ENCODE results near the gene WWOX.

The WWOX gene

DNA sequence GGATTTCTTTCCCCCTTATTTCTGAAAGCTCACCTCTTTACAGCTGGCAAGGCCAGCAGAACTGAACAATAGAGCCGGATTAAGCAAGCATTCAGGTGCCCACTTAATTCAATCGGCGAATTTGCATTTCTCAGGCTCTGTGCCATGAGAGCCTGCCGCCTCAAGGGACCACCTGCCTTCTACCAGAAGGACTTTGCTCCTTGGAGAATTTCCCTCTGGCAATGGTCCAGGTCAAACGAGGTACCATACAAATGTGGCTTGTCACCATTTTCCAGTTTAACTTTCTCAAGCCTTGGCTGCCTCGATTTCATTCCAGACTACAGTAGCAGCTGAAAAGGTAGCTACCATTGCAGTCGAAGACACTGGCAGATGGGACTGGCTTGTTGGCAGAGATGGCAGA, 967.1 kb downstream of the WWOX start:
- DNase-seq: peak; percentile 75

DNA sequence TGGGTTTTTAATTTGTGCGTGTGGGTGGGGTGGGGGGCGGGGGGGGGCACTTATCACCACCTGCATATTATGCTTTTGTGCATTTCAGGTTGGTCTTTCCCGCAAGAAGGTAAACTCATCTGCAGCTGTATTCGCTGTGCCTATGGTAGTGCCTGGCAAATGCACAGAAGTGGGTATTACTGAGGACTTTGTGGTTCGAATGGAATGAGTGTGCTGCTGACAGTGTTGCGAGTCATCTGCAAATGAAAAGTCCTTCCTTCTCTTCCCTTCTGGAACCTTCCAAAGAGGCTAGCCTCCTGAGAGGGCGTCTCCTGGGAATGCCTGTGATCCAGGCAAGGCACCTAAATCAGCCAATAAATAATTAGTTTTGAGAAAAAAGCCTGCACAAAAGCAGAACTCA, 968.1 kb downstream of the WWOX start:
- no peak for DNase-seq

GRCh38 chr16:79069121-79069520, 969.7 kb downstream of the WWOX start:
- DNase-seq: no peak

DNA sequence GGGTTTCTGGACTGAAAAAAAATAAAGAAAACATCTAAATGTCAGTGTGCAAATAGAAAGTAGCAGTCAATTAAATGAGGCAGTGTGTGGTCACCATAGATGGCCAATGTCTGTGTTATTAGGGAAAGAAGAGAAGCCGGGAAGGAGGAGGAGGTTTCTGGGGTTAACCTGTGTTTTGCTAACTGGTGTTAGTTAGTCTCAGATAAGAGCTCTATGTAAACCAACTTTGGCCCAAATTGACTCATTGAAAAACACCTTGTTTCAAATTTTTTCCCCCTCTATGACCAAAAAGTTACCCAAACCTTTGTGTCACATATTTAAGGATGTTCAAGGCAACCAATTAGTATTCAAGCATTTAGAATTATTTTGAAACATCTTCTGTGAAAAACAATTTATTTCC, 970.2 kb downstream of the WWOX start:
- no peak for DNase-seq

GRCh38 chr16:79071424-79071823, 972.0 kb downstream of the WWOX start:
- DNase-seq: peak; percentile 25

- no peak for DNase-seq
Observed at GRCh38 chr16:79072517-79072916, 973.1 kb downstream of the WWOX start.

- DNase-seq: no peak
Observed at GRCh38 chr16:79073566-79073965, 974.1 kb downstream of the WWOX start.

- no peak for DNase-seq
Observed at GRCh38 chr16:79074541-79074940, 975.1 kb downstream of the WWOX start.

GRCh38 chr16:79074951-79075350, 975.5 kb downstream of the WWOX start:
- no peak for DNase-seq

DNA sequence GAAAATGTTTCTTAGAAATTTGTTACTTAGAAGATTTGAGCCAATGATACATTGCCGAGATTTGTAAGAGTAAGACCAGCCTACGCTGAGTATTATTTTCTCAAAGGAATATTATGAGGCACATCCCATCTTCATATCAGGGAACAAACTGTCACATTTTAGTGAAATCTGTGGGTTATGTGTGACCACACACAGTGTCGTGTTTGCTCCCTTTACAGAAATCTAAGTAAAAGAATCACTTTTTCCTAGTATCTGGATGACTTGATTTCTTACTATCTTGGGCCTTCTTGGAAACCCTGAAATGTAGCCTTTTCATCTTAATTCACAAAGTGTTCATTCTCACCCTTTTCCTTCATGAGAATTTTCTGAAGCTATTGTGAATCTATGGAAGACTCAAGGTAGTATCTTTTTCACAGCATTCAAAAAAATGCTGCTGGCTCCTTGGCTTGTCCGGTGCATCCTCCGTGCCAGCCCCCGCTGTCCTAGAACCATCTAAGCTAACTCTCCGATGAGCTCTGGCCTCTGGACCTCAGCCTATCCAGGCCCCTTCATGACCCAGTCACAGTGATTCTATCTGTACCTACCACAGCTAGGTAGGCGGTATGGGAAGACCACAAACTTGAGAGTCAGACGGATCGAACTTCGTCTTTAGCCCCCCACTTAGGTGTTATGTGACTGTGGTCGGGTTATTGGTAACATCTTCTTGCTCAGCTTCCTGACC, 976.8 kb downstream of the WWOX start:
- DNase-seq: no peak

GRCh38 chr16:79077346-79077745, 977.9 kb downstream of the WWOX start:
- DNase-seq: no peak

DNA sequence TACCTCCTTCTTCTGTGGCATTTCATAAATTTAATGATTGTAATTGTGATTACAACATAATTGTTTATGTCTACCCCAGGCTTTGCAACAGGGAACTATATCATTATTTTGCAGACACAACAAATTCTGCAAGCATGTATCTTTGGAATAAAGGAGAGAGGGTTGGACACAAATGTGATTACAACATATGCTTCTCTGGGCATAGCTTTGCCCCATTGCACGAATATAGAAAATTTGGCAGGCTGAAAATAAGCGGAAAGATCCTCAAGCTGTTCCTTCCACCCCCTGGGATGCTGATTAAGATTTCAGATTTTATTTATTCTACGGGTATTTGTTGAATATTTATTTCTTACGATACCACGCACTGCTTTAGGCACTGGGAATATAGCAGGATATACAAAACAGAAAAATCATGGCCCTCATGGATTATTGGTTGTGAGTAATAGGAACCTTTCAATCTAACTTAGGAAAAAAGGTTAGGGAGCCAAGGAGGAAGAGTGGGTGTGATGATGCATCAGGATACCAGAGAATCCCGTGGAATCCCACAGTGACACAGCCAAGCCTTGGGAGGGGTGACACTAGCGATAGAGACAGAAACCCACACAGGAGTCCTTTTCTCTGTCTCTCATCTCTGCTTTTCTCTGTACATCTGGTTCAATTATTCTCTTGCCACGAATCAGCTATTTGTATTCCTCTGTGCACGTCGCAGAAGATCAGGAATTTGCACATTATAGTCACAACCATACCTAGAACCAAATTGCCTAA, 980.4 kb downstream of the WWOX start:
- DNase-seq: no peak

DNA sequence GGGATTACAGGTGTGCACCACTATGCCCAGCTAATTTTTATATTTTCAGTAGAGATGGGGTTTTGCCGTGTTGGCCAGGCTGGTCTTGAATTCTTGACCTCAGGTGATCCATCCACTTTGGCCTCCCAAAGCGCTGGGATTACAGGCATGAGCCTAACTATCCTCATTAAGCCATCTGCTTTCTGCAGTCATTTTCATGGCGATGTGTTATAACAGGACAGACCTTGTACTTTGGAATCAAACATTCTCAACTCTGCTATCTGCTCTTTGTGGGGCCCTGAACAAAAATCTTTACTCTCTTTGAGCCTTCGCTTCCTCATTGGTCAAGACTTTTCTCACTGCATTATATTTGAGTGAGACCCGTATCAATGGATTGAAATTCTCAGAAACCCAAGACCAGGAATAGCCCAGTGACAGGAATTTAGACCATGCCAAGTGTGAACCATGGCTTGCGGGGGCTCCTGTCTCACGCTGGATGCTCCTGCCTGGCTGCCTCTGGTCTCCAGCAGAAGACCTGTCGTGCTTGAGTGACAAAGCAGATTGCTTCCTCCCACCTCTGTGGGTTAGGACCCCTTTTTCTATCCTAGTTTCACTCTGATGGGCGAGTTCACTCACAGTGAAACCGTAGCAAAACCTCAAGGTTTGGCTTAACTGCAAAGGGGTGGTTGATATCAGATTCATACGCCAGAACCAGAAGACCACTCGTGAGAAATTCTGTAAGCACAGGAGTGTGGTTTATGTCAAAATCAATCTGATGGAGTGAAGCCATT, 982.0 kb downstream of the WWOX start:
- no peak for DNase-seq

GRCh38 chr16:79082970-79083369, 983.5 kb downstream of the WWOX start:
- DNase-seq: no peak

- no peak for DNase-seq
Observed at GRCh38 chr16:79083508-79084299, 984.2 kb downstream of the WWOX start.

DNA sequence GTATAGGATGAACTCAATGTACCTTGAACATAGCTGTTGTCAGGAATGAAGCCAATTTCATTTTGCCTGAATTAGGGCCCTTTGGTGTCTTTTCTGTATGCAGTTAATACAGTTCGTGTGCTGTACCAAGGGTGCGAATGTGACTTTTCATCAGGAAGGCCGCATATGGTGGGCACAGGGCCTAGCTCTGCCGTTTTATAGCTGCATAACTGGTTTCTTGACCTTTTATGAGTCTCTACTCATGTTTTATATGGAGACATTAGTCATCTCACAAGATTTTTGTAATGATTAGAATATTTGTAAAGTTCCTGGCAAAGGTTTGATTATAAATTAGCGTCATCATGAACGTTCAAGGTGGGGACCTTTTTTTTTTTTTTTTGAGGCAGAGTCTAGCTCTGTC, 989.5 kb downstream of the WWOX start:
- DNase-seq: no peak

DNA sequence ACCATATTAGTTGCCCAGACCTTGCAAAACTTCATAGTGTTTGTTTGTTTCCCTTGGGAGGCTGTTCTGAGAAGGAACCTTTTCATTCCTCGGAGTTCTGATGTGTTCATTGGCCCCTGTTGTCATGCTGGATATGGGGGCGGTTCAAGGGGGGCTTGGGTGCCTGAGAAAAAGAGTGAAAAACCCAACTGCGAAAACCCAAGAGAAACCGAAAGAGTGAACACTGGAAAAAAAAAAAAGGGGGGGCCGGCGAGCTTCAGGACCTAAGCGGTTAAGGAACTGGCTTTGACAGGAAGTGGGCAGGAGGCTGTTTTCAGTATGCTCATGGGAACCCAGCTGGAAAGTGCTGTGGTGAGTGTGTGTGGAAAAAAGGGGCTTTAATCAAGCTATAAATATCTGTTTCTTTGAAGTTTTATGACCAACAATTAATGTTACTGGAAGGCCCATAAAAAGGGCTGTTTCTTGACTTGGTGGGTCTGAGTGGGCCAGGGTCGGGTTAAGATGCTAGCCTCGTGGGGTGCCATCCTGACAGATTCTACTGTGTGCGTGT, 990.4 kb downstream of the WWOX start:
- no peak for DNase-seq

DNA sequence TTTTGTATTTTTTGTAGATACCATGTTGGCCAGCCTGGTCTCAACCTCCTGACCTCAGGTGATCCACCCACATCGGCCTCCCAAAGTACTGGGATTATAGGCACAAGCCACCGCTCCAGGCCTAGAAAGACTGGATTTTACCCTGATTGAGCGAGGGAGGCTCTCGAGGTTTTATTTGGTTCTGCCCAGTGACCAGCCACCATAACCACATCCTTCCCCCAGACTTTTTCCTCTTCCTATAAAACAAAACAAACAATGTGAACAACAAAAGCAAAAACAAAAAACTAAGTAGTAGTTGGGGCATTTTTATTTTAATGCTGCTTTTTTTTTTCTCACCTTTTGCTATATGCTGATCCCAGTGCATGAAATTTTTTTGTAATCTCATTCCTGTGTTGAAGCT, 991.5 kb downstream of the WWOX start:
- DNase-seq: no peak

- no peak for DNase-seq
Observed at GRCh38 chr16:79092846-79093245, 993.4 kb downstream of the WWOX start.

- no peak for DNase-seq
Observed at GRCh38 chr16:79093554-79093967, 994.1 kb downstream of the WWOX start.

DNA sequence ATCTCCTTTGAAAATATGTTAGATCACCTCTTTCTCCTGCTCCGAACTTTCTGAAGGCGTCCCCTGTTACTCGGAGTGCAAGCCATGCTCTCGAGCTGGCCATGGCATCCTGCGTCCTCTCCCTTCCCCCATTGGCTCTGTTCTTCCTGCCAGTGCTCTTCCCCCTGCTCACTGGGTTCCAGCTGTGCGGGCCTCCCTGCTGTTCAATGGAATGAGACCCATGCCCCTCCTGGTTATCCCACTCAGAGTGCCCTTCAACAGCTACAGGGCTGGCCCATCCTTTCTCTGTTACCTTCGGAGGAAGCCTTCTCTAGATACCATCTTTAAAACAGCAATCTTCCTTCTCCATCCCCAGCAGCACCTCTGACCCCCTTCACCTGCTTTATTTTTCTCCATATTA, 996.8 kb downstream of the WWOX start:
- DNase-seq: no peak

DNA sequence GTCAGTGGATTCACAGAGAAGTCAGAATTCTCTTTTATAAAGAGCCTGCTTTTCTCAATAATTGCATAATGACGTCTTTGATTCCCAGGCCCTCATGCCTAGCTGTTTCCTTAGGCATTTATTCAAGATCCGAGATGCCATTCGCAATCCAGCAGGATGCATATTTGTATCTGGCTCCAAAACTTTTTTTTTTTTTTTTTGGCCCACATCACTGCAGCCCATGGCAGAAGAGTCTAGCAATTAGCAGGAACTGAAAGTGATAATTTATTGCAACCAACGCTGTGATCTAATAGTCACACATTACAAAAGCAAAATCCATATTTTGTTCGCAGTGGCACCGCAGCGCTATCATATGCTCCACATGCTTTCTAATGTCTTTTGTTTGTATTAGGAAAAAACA, 997.7 kb downstream of the WWOX start:
- DNase-seq: no peak

- no peak for DNase-seq
Observed at GRCh38 chr16:79097771-79098170, 998.3 kb downstream of the WWOX start.

All from NCI-H69 (cell line).